Activated naive CD4-positive, alpha-beta T cell treated with anti-CD3 and anti-CD28 coated beads for 36 hours (primary cell): ENCODE measurements around the gene KCNJ4. TPM values are rescaled to one million over a fixed set of nuclear protein-coding genes. Genes with fewer than 3 reads are reported as not detected.

Source experiments
- CTCF ChIA-PET: fragments of 350-600 bp; sonication (Branson Sonifier 250); formaldehyde crosslinking; loops from one replicate; lab custom pipeline; 2021; ENCODE audit warnings: antibody characterized with exemption; lab: Charles Lee
- DNase-seq: peaks from one replicate; pipeline ENCODE4 v3.0.0-alpha.2; 2020
- H3K27ac Mint-ChIP-seq: one replicate; pipeline ENCODE4 v1.8.0; 2021; ENCODE audit warnings: mild to moderate bottlenecking, mixed read lengths
- H3K27me3 Mint-ChIP-seq: one replicate; pipeline ENCODE4 v1.8.0; 2021; ENCODE audit warnings: low read depth, mixed read lengths
- H3K36me3 Mint-ChIP-seq: one replicate; pipeline ENCODE4 v1.8.0; 2021; ENCODE audit warnings: low read depth, mixed read lengths
- H3K4me1 Mint-ChIP-seq: one replicate; pipeline ENCODE4 v1.8.0; 2021; ENCODE audit warnings: low read depth, mixed read lengths
- H3K4me3 Mint-ChIP-seq: one replicate; pipeline ENCODE4 v1.8.0; 2021; ENCODE audit warnings: mild to moderate bottlenecking, moderate library complexity, mixed read lengths
- H3K9me3 Mint-ChIP-seq: one replicate; pipeline ENCODE4 v1.8.0; 2021; ENCODE audit warnings: mixed read lengths
- intact Hi-C: fragments of 100-400 bp; cut with micrococcal nuclease; formaldehyde crosslinking; loops from one replicate; pipeline ENCODE4 v1.15.1; 2023
- total RNA-seq, 2 experiments: library from RNA; stranded (reverse); gene quantifications; one replicate each; pipeline ENCODE4 v1.2.3, GENCODE V29; 2021

Gene KCNJ4
- not detected for total RNA-seq

DNA sequence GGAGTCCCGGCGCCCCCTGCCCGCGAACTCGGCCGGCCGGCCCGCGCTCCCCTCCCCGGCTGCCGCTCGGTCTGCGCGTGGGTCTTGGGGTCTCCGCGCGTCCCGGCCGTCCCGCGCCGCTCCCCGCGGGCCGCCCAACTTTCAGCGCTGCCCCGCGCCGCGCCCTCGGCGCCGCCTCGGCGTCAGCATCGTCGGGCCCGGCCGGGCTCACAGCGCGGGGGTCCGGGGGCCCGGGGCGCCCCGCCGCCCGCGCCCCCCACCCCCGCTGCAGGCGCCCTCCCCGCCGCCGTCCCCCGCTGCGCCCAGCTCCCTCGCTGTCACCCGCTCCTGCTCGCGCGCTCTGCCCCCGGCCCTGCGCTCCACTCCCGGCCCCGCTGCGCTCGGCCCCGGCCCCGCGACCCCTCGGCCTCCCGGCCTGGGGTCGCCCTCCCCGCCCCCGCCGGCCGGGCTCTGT is at the start of gene KCNJ4:
Gene KCNJ4, minus strand, starts transcription at position 124 of the 454 bp plus-strand sequence. CDS start 27,067 bp downstream, outside the sequence.
- Mint-ChIP-seq H3K27ac (no peak within 1 kb of the TSS), H3K27me3 (peaks cover 65% of the 10 kb centered on the region), H3K9me3 (no peaks in the 10 kb centered on the region), H3K36me3 (no peaks in the 10 kb centered on the region), H3K4me3 (peak within 1 kb of the TSS; percentile 72), H3K4me1 (peaks cover 9% of the 10 kb centered on the region)
- DNase-seq: no peak
- intact Hi-C loops: no loop called here
- CTCF ChIA-PET: no interaction called here

- Mint-ChIP-seq H3K36me3 (peaks cover 73% of the 10 kb centered on the region), H3K27ac (peak overlapping the region; percentile 69), H3K4me3 (peak overlapping the region; percentile 98), H3K4me1 (peaks cover 60% of the 10 kb centered on the region), H3K9me3 (no peaks in the 10 kb centered on the region), H3K27me3 (no peaks in the 10 kb centered on the region)
- no peak for DNase-seq
- intact Hi-C loops: loop anchor here (1.0 kb wide), 1 partner anchor 9 kb away; no protein-coding TSS in a partner anchor
- CTCF ChIA-PET: interaction anchor here (1.5 kb wide), 1 partner anchor 9 kb away, joined by 4 read pairs; no protein-coding TSS in a partner anchor
Measured at GRCh38 chr22:38503021-38503420, 48.0 kb upstream of the KCNJ4 start.

- peaks cover 61% of the 10 kb centered on the region for H3K4me1 Mint-ChIP-seq
- peaks cover 77% of the 10 kb centered on the region for H3K36me3 Mint-ChIP-seq
- H3K9me3 Mint-ChIP-seq: no peaks in the 10 kb centered on the region
- CTCF ChIA-PET: interaction anchor here (0.6 to 1.5 kb wide), 3 partner anchors 10 to 128 kb away, joined by 3 to 5 read pairs (median 4); no protein-coding TSS in a partner anchor
- H3K27me3 Mint-ChIP-seq: no peaks in the 10 kb centered on the region
- intact Hi-C loops: loop anchor here (1.0 kb wide), 1 partner anchor 12 kb away; no protein-coding TSS in a partner anchor
- DNase-seq: no peak
- peak overlapping the region; percentile 46 for H3K27ac Mint-ChIP-seq
- H3K4me3 Mint-ChIP-seq: peak overlapping the region; percentile 98
Measured at GRCh38 chr22:38501797-38502672, 47.0 kb upstream of the KCNJ4 start.

GRCh38 chr22:38497869-38498268 is 42.9 kb upstream of the KCNJ4 start:
- no peaks in the 10 kb centered on the region for H3K27me3 Mint-ChIP-seq
- no peak overlapping the region for H3K4me3 Mint-ChIP-seq
- H3K4me1 Mint-ChIP-seq: peaks cover 64% of the 10 kb centered on the region
- H3K36me3 Mint-ChIP-seq: peaks cover 79% of the 10 kb centered on the region
- peak overlapping the region; percentile 59 for H3K27ac Mint-ChIP-seq
- H3K9me3 Mint-ChIP-seq: no peaks in the 10 kb centered on the region
- no peak for DNase-seq
- intact Hi-C loops: no loop called here
- CTCF ChIA-PET: interaction anchor here (0.7 to 1.0 kb wide), 2 partner anchors 74 to 299 kb away, joined by 3 read pairs; no protein-coding TSS in a partner anchor

GRCh38 chr22:38494939-38495338 is 39.9 kb upstream of the KCNJ4 start:
- DNase-seq: no peak
- H3K27ac Mint-ChIP-seq: peak overlapping the region; percentile 27
- H3K4me1 Mint-ChIP-seq: peaks cover 64% of the 10 kb centered on the region
- intact Hi-C loops: loop anchor here (1.0 kb wide), 1 partner anchor 8 kb away; no protein-coding TSS in a partner anchor
- H3K27me3 Mint-ChIP-seq: no peaks in the 10 kb centered on the region
- no peaks in the 10 kb centered on the region for H3K9me3 Mint-ChIP-seq
- no peak overlapping the region for H3K4me3 Mint-ChIP-seq
- H3K36me3 Mint-ChIP-seq: peaks cover 69% of the 10 kb centered on the region
- CTCF ChIA-PET: interaction anchor here (1.3 kb wide), 1 partner anchor 18 kb away, joined by 3 read pairs; no protein-coding TSS in a partner anchor

DNA sequence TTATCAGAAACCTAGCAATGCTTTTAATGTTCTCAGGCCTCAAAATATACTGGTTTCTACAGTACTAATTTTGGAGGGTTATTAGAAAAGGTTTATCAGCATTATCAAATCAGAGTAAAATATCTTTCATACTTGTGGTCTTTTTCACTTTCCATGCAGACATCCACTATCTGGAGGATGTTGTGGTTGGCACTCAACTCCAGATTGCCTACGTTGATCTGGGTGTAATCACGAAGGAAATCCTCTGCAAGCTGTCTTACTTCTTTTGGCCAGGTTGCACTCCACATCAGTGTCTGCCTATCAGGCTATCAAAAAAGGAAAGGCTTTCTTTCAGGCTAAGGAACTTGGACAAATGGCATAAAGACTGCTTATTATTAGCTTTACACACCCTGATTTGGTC is 39.5 kb upstream of the KCNJ4 start:
- Mint-ChIP-seq H3K27me3 (no peaks in the 10 kb centered on the region), H3K4me3 (no peak overlapping the region), H3K9me3 (no peaks in the 10 kb centered on the region), H3K4me1 (peaks cover 66% of the 10 kb centered on the region), H3K27ac (peak overlapping the region; percentile 27), H3K36me3 (peaks cover 71% of the 10 kb centered on the region)
- CTCF ChIA-PET: no interaction called here
- intact Hi-C loops: loop anchor here (1.0 kb wide), 1 partner anchor 9 kb away; no protein-coding TSS in a partner anchor
- DNase-seq: no peak

- H3K27ac Mint-ChIP-seq: peak overlapping the region; percentile 73
- H3K27me3 Mint-ChIP-seq: no peaks in the 10 kb centered on the region
- CTCF ChIA-PET: interaction anchor here (0.6 to 1.3 kb wide), 5 partner anchors 10 to 91 kb away, joined by 3 to 5 read pairs (median 4); no protein-coding TSS in a partner anchor
- H3K4me3 Mint-ChIP-seq: no peak overlapping the region
- DNase-seq: no peak
- H3K9me3 Mint-ChIP-seq: no peaks in the 10 kb centered on the region
- intact Hi-C loops: no loop called here
- peaks cover 64% of the 10 kb centered on the region for H3K4me1 Mint-ChIP-seq
- H3K36me3 Mint-ChIP-seq: peaks cover 71% of the 10 kb centered on the region
Measured at GRCh38 chr22:38491707-38492348, 36.8 kb upstream of the KCNJ4 start.

DNA sequence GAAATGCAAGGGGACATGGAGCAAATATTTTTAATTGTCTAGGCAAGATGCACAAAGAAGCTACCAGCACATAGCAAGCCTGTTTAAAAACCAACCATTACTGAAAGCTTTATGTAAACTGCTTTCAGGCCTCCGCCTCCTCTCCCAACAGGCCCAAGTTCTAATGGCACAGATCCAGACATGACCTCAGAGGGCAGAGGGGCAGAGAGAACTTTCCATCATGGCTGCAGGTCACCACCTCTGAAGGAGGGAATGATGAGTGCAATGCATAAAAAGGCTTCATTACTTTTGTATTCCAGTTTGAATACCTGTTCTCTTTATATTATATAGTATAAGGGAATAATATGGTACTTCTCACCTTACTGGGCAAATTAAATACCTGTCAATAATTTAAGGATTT is 35.9 kb upstream of the KCNJ4 start:
- peak overlapping the region; percentile 87 for H3K27ac Mint-ChIP-seq
- H3K4me1 Mint-ChIP-seq: peaks cover 70% of the 10 kb centered on the region
- no peaks in the 10 kb centered on the region for H3K9me3 Mint-ChIP-seq
- peaks cover 75% of the 10 kb centered on the region for H3K36me3 Mint-ChIP-seq
- intact Hi-C loops: loop anchor here (1.0 kb wide), 1 partner anchor 11 kb away; no protein-coding TSS in a partner anchor
- no peak overlapping the region for H3K4me3 Mint-ChIP-seq
- DNase-seq: no peak
- H3K27me3 Mint-ChIP-seq: no peaks in the 10 kb centered on the region
- CTCF ChIA-PET: interaction anchor here (0.9 to 1.3 kb wide), 3 partner anchors 11 to 585 kb away, joined by 3 to 4 read pairs (median 3); partner anchors contain the start of gene MICALL1

DNA sequence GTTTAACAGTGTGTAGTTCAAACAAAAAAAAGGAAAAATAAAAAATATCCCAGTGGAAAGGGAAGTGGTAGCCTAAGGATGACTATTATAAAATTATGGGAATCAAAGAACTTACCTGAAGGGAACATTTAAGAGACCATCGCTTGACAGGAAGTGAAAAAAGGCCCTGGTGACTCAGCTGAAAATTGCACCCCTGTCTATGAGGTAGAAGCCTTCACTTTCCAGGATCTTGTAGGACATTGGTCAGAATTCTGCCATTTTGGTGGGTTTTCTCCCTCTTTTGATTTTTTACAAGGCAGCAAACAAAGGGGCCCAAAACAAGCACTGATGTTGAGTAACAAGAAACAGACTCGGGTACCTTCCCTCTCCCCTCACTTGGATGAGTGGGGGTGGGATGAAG is 35.5 kb upstream of the KCNJ4 start:
- DNase-seq: peak; percentile 38
- intact Hi-C loops: loop anchor here (1.0 kb wide), 1 partner anchor 12 kb away; no protein-coding TSS in a partner anchor
- Mint-ChIP-seq H3K4me3 (no peak overlapping the region), H3K27me3 (no peaks in the 10 kb centered on the region), H3K4me1 (peaks cover 71% of the 10 kb centered on the region), H3K36me3 (peaks cover 77% of the 10 kb centered on the region), H3K9me3 (no peaks in the 10 kb centered on the region), H3K27ac (peak overlapping the region; percentile 87)
- CTCF ChIA-PET: interaction anchor here (1.3 kb wide), 1 partner anchor 585 kb away, joined by 3 read pairs; the partner anchor contains the start of gene MICALL1

DNA sequence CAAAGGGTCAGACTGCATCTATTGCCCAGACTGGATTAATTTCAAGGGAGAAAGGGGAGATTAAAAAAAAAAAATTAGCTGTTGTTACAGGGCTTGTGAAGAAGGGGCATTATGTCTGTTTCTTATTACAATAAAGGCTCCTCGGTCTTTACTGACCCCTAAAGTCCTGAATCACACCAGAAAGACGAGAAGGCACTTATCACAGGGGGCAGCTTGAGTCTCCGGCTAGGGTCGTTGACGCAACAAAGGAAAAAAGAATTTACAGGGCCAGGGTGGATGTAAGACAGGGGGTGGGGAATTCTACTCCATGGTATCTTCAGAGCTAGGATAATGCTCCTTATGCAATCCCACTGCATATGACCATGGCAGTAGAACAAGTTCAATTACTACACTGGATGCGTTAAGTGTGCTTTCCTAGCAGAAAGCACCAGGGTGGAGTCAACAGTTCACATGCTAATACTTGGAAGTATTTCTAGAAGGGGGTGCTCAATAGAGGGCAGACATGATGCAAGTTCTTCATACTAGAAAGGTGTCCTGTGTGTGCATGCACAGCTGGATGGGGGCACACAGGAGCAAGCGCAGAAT is 34.7 kb upstream of the KCNJ4 start:
- Mint-ChIP-seq H3K4me1 (peaks cover 71% of the 10 kb centered on the region), H3K36me3 (peaks cover 75% of the 10 kb centered on the region), H3K9me3 (no peaks in the 10 kb centered on the region), H3K27me3 (no peaks in the 10 kb centered on the region), H3K27ac (peak overlapping the region; percentile 87), H3K4me3 (no peak overlapping the region)
- intact Hi-C loops: loop anchor here (1.0 kb wide), 1 partner anchor 13 kb away; no protein-coding TSS in a partner anchor
- no peak for DNase-seq
- CTCF ChIA-PET: interaction anchor here (1.3 kb wide), 1 partner anchor 584 kb away, joined by 3 read pairs; the partner anchor contains the start of gene MICALL1

- intact Hi-C loops: no loop called here
- Mint-ChIP-seq H3K27ac (no peak overlapping the region), H3K4me1 (peaks cover 69% of the 10 kb centered on the region), H3K27me3 (no peaks in the 10 kb centered on the region), H3K36me3 (peaks cover 75% of the 10 kb centered on the region), H3K4me3 (no peak overlapping the region), H3K9me3 (no peaks in the 10 kb centered on the region)
- CTCF ChIA-PET: no interaction called here
- DNase-seq: no peak
Measured at GRCh38 chr22:38489142-38489541, 34.1 kb upstream of the KCNJ4 start.
